Hepatocyte (in vitro differentiated cells): ENCODE measurements around the gene IL12RB2. TPM values are rescaled to one million over a fixed set of nuclear protein-coding genes. Genes with fewer than 3 reads are reported as not detected.

Source experiments
- DNase-seq: peaks from one replicate; pipeline ENCODE4 v3.0.0-alpha.2; 2016; ENCODE audit warnings: low spot score
- H2AFZ ChIP-seq: fragments of 200-600 bp; sonication (generic); 2 replicates; pipeline ENCODE4 v1.6.0; 2016; ENCODE audit warnings: antibody characterized with exemption, mild to moderate bottlenecking
- H3K27ac ChIP-seq: fragments of 200-600 bp; sonication (generic); 2 replicates; pipeline ENCODE4 v1.5.1; 2016; ENCODE audit warnings: mild to moderate bottlenecking
- H3K27me3 ChIP-seq: fragments of 200-600 bp; sonication (generic); 2 replicates; pipeline ENCODE4 v1.6.1; 2016
- H3K36me3 ChIP-seq: fragments of 200-600 bp; sonication (generic); replicated peaks from 2 replicates; pipeline ENCODE4 v1.5.1; 2016; ENCODE audit warnings: low read depth; ENCODE audit not compliant: insufficient read depth
- H3K4me1 ChIP-seq: fragments of 200-600 bp; sonication (generic); 2 replicates; pipeline ENCODE4 v1.5.1; 2016; ENCODE audit warnings: mild to moderate bottlenecking, moderate library complexity; ENCODE audit not compliant: insufficient read depth
- H3K4me2 ChIP-seq: fragments of 200-600 bp; sonication (generic); 2 replicates; pipeline ENCODE4 v1.6.0; 2016
- H3K4me3 ChIP-seq: fragments of 200-600 bp; sonication (generic); 2 replicates; pipeline ENCODE4 v1.5.1; 2016; ENCODE audit warnings: mild to moderate bottlenecking
- H3K79me2 ChIP-seq: fragments of 200-600 bp; sonication (generic); 2 replicates; pipeline ENCODE4 v1.6.0; 2017; ENCODE audit warnings: mild to moderate bottlenecking
- H3K9me2 ChIP-seq: fragments of 200-600 bp; sonication (generic); replicated peaks from 2 replicates; pipeline ENCODE4 v1.6.0; 2017; ENCODE audit warnings: mild to moderate bottlenecking; ENCODE audit not compliant: insufficient read depth
- H3K9me3 ChIP-seq: fragments of 200-600 bp; sonication (generic); 2 replicates; pipeline ENCODE4 v1.5.1; 2016; ENCODE audit warnings: low read depth, mild to moderate bottlenecking
- H4K20me1 ChIP-seq: fragments of 200-600 bp; sonication (generic); 2 replicates; pipeline ENCODE4 v1.6.0; 2016; ENCODE audit warnings: mild to moderate bottlenecking; ENCODE audit not compliant: insufficient read depth, poor library complexity, severe bottlenecking
- CTCF ChIP-seq: fragments of 200-600 bp; sonication (generic); IDR thresholded peaks from 2 replicates; pipeline ENCODE4 v1.5.1; 2016; ENCODE audit warnings: antibody characterized with exemption, mild to moderate bottlenecking; ENCODE audit not compliant: poor library complexity
- EZH2 ChIP-seq: fragments of 200-600 bp; sonication (generic); IDR thresholded peaks from 2 replicates; pipeline ENCODE4 v1.6.1; 2016; ENCODE audit warnings: antibody characterized with exemption, mild to moderate bottlenecking, borderline replicate concordance
- EZH2phosphoT487 ChIP-seq: fragments of 200-600 bp; sonication (generic); IDR thresholded peaks from one replicate; pipeline ENCODE4 v1.6.1; 2018; ENCODE audit warnings: antibody characterized with exemption, mild to moderate bottlenecking, low read depth, moderate library complexity; ENCODE audit not compliant: unreplicated experiment, severe bottlenecking
- WGBS: methylation state at CpG from one replicate; pipeline ENCODE4 v1.1.6; 2016; ENCODE audit warnings: low lambda C conversion rate; ENCODE audit errors: missing lambda C conversion rate; 5-methylcytosine and 5-hydroxymethylcytosine counted together
- polyA plus RNA-seq: library from polyadenylated mRNA; unstranded; fragments of >200 nt; fragmentation: Nextera tagmentation; extraction: Ambion mirVana; gene quantifications from 2 replicates; pipeline ENCODE4 v1.2.1, GENCODE V29; 2016
- total RNA-seq: library from RNA; depleted of rRNA; stranded (reverse); fragments of >200 nt; gene quantifications from 2 replicates; pipeline ENCODE4 v1.2.3, GENCODE V29; 2014

IL12RB2 gene
- total and polyA plus RNA-seq, 2 experiments from 2014 or later, result 0.47 TPM; not detected in 1

GRCh38 chr1:67433837-67434236, 126.2 kb downstream of the IL12RB2 start:
- H4K20me1 ChIP-seq, result peaks cover 11% of the 10 kb centered on the region
- WGBS, result 67% methylated on average over 2 of the region's 2 CpGs
- peaks cover 13% of the 10 kb centered on the region for H3K79me2 ChIP-seq
- H3K4me3 ChIP-seq, result no peak overlapping the region
- H3K4me2 ChIP-seq, result no peak overlapping the region
- no peaks in the 10 kb centered on the region for H3K27me3 ChIP-seq
- no peaks in the 10 kb centered on the region for H3K36me3 ChIP-seq
- TF ChIP-seq CTCF (no peak), EZH2phosphoT487 (no peak), EZH2 (no peak)
- H3K9me3 ChIP-seq, result no peaks in the 10 kb centered on the region
- no peak for DNase-seq
- no peaks in the 10 kb centered on the region for H3K9me2 ChIP-seq
- H2AFZ ChIP-seq, result no peak overlapping the region
- peaks cover 9% of the 10 kb centered on the region for H3K4me1 ChIP-seq
- H3K27ac ChIP-seq, result no peak overlapping the region

- H3K9me3 ChIP-seq, result no peaks in the 10 kb centered on the region
- no peaks in the 10 kb centered on the region for H3K27me3 ChIP-seq
- H3K4me1 ChIP-seq, result peaks cover 9% of the 10 kb centered on the region
- no peak for DNase-seq
- 66% methylated on average over 2 of the region's 2 CpGs for WGBS
- H3K9me2 ChIP-seq, result no peaks in the 10 kb centered on the region
- H2AFZ ChIP-seq, result no peak overlapping the region
- no peak for TF ChIP-seq CTCF
- no peak for TF ChIP-seq EZH2phosphoT487
- no peak for TF ChIP-seq EZH2
- no peaks in the 10 kb centered on the region for H3K36me3 ChIP-seq
- H3K79me2 ChIP-seq, result peaks cover 7% of the 10 kb centered on the region
- H3K4me2 ChIP-seq, result no peak overlapping the region
- H4K20me1 ChIP-seq, result peaks cover 4% of the 10 kb centered on the region
- H3K4me3 ChIP-seq, result no peak overlapping the region
- no peak overlapping the region for H3K27ac ChIP-seq
Measured at GRCh38 chr1:67434491-67434890, 126.8 kb downstream of the IL12RB2 start.

- Histone ChIP-seq H3K9me3 (no peaks in the 10 kb centered on the region), H4K20me1 (no peaks in the 10 kb centered on the region), H2AFZ (no peak overlapping the region), H3K4me3 (no peak overlapping the region), H3K79me2 (no peaks in the 10 kb centered on the region), H3K4me1 (peaks cover 18% of the 10 kb centered on the region), H3K27ac (no peak overlapping the region), H3K27me3 (no peaks in the 10 kb centered on the region), H3K36me3 (no peaks in the 10 kb centered on the region), H3K9me2 (no peaks in the 10 kb centered on the region), H3K4me2 (no peak overlapping the region)
- TF ChIP-seq EZH2phosphoT487, result no peak
- TF ChIP-seq EZH2, result no peak
- TF ChIP-seq CTCF, result no peak
- DNase-seq, result no peak
- WGBS, result 79% methylated on average over 4 of the region's 4 CpGs
Measured at GRCh38 chr1:67436511-67437055, 128.9 kb downstream of the IL12RB2 start.

- Histone ChIP-seq H4K20me1 (no peaks in the 10 kb centered on the region), H3K4me1 (peaks cover 14% of the 10 kb centered on the region), H3K9me3 (no peaks in the 10 kb centered on the region), H3K27me3 (no peaks in the 10 kb centered on the region), H3K4me2 (no peak overlapping the region), H3K36me3 (no peaks in the 10 kb centered on the region), H2AFZ (no peak overlapping the region), H3K27ac (no peak overlapping the region), H3K4me3 (no peak overlapping the region), H3K9me2 (no peaks in the 10 kb centered on the region), H3K79me2 (no peaks in the 10 kb centered on the region)
- no peak for TF ChIP-seq EZH2phosphoT487
- WGBS, result 27% methylated on average over 2 of the region's 2 CpGs
- DNase-seq, result no peak
Measured at GRCh38 chr1:67437961-67438360, 130.3 kb downstream of the IL12RB2 start.
